OCI-LY1 (cell line): ENCODE measurements around the gene FUOM.

Experiments
- H2AFZ ChIP-seq: fragments of 200-600 bp; sonication (generic), shearing (Covaris generic); 2 replicates; pipeline ENCODE4 v1.6.0; 2014; ENCODE audit warnings: antibody characterized with exemption, mild to moderate bottlenecking, low read length
- H3F3A ChIP-seq: fragments of 200-600 bp; sonication (generic), shearing (Covaris generic); 2 replicates; pipeline ENCODE4 v1.6.0; 2014; ENCODE audit warnings: mild to moderate bottlenecking, antibody characterized with exemption, low read length, moderate library complexity; ENCODE audit not compliant: insufficient read depth
- H3K27ac ChIP-seq: fragments of 200-600 bp; sonication (generic); 2 replicates; pipeline ENCODE4 v1.5.1; 2014; ENCODE audit warnings: low read length, mixed run types, mild to moderate bottlenecking, low read depth; ENCODE audit not compliant: poor library complexity, severe bottlenecking
- H3K27me3 ChIP-seq: fragments of 200-600 bp; sonication (generic); 2 replicates; pipeline ENCODE4 v1.6.0; 2014; ENCODE audit warnings: antibody characterized with exemption, mild to moderate bottlenecking, low read length, moderate library complexity; ENCODE audit not compliant: insufficient read depth
- H3K36me3 ChIP-seq: fragments of 200-600 bp; sonication (generic); 2 replicates; pipeline ENCODE4 v1.6.1; 2014; ENCODE audit warnings: mild to moderate bottlenecking, antibody characterized with exemption, low read length, moderate library complexity, mixed read lengths; ENCODE audit not compliant: insufficient read depth
- H3K4me1 ChIP-seq: fragments of 200-600 bp; sonication (generic); 2 replicates; pipeline ENCODE4 v1.5.1; 2014; ENCODE audit warnings: mild to moderate bottlenecking, low read length, moderate library complexity; ENCODE audit not compliant: insufficient read depth, severe bottlenecking
- H3K4me2 ChIP-seq: fragments of 200-600 bp; sonication (generic), shearing (Covaris generic); 2 replicates; pipeline ENCODE4 v1.6.1; 2014; ENCODE audit warnings: low read length
- H3K4me3 ChIP-seq: fragments of 200-600 bp; sonication (generic); 2 replicates; pipeline ENCODE4 v1.5.1; 2014; ENCODE audit warnings: low read length, low read depth, mild to moderate bottlenecking, mixed read lengths; ENCODE audit not compliant: poor library complexity, severe bottlenecking
- H3K79me2 ChIP-seq: fragments of 200-600 bp; shearing (Covaris generic); 2 replicates; pipeline ENCODE4 v1.6.1; 2016; ENCODE audit warnings: mixed run types, low read length, mixed read lengths; ENCODE audit not compliant: insufficient read depth
- H3K9ac ChIP-seq: fragments of 200-600 bp; sonication (generic), shearing (Covaris generic); 2 replicates; pipeline ENCODE4 v1.6.1; 2014; ENCODE audit warnings: mild to moderate bottlenecking, low read length, mixed read lengths
- H3K9me2 ChIP-seq: fragments of 200-600 bp; sonication (generic), shearing (Covaris generic); 2 replicates; pipeline ENCODE4 v1.6.1; 2014; ENCODE audit warnings: low read depth, mild to moderate bottlenecking, low read length, mixed read lengths
- H3K9me3 ChIP-seq: fragments of 200-600 bp; shearing (Covaris generic); 2 replicates; pipeline ENCODE4 v1.6.1; 2014; ENCODE audit warnings: low read length, mixed read lengths
- H4K20me1 ChIP-seq: fragments of 200-600 bp; sonication (generic), shearing (Covaris generic); 2 replicates; pipeline ENCODE4 v1.6.0; 2016; ENCODE audit warnings: mild to moderate bottlenecking, low read length; ENCODE audit not compliant: insufficient read depth
- CTCF ChIP-seq: fragments of 200-600 bp; sonication (generic), shearing (Covaris generic); IDR thresholded peaks from 2 replicates; pipeline ENCODE4 v1.5.1; 2017; ENCODE audit warnings: mild to moderate bottlenecking, antibody characterized with exemption, low read length, moderate library complexity, mixed read lengths
- EZH2 ChIP-seq: fragments of 200-600 bp; sonication (generic), shearing (Covaris generic); IDR thresholded peaks from 2 replicates; pipeline ENCODE4 v1.8.0; 2017; ENCODE audit warnings: borderline replicate concordance, mixed run types, mild to moderate bottlenecking, antibody characterized with exemption, low read length, moderate library complexity, mixed read lengths

Gene FUOM

GRCh38 chr10:133373174-133374090, 15.6 kb upstream of the FUOM start, which contains the start of gene ECHS1:
Gene ECHS1, minus strand, starts transcription at chr10:133373354. Its CDS starts 21 bp downstream, at chr10:133373333.
- H3K79me2 ChIP-seq, result no peaks in the 10 kb centered on the region
- peak within 1 kb of the TSS; percentile 68 for H3K4me2 ChIP-seq
- H3K4me1 ChIP-seq, result peaks cover 23% of the 10 kb centered on the region
- H3K9ac ChIP-seq, result peak within 1 kb of the TSS; percentile 73
- H3K9me2 ChIP-seq, result no peaks in the 10 kb centered on the region
- peaks cover 12% of the 10 kb centered on the region for H3K36me3 ChIP-seq
- no peaks in the 10 kb centered on the region for H4K20me1 ChIP-seq
- no peaks in the 10 kb centered on the region for H3F3A ChIP-seq
- peak within 1 kb of the TSS; percentile 82 for H3K4me3 ChIP-seq
- TF ChIP-seq EZH2 (no peak), CTCF (no peak)
- no peak within 1 kb of the TSS for H2AFZ ChIP-seq
- H3K27ac ChIP-seq, result no peak within 1 kb of the TSS
- H3K27me3 ChIP-seq, result no peaks in the 10 kb centered on the region
- H3K9me3 ChIP-seq, result no peaks in the 10 kb centered on the region

GRCh38 chr10:133372507-133372906, 14.7 kb upstream of the FUOM start:
- Histone ChIP-seq H3K4me2 (peak overlapping the region; percentile 58), H3K9me3 (no peaks in the 10 kb centered on the region), H3K9ac (peak overlapping the region; percentile 37; the same call in 1 of the 2 replicates), H3K4me3 (peak overlapping the region; percentile 82), H2AFZ (no peak overlapping the region), H3K79me2 (no peaks in the 10 kb centered on the region), H3K27ac (no peak overlapping the region), H3F3A (no peaks in the 10 kb centered on the region), H3K4me1 (peaks cover 16% of the 10 kb centered on the region), H3K27me3 (no peaks in the 10 kb centered on the region), H4K20me1 (no peaks in the 10 kb centered on the region), H3K36me3 (peaks cover 12% of the 10 kb centered on the region), H3K9me2 (no peaks in the 10 kb centered on the region)
- TF ChIP-seq EZH2 (no peak), CTCF (no peak)

- H3K9me2 ChIP-seq, result no peaks in the 10 kb centered on the region
- TF ChIP-seq CTCF, result no peak
- TF ChIP-seq EZH2, result no peak
- peaks cover 27% of the 10 kb centered on the region for H3K36me3 ChIP-seq
- no peak overlapping the region for H3K4me2 ChIP-seq
- no peaks in the 10 kb centered on the region for H3F3A ChIP-seq
- peaks cover 16% of the 10 kb centered on the region for H3K4me1 ChIP-seq
- no peak overlapping the region for H2AFZ ChIP-seq
- no peak overlapping the region for H3K9ac ChIP-seq
- H3K27me3 ChIP-seq, result no peaks in the 10 kb centered on the region
- H3K4me3 ChIP-seq, result no peak overlapping the region
- no peaks in the 10 kb centered on the region for H4K20me1 ChIP-seq
- H3K79me2 ChIP-seq, result no peaks in the 10 kb centered on the region
- H3K9me3 ChIP-seq, result no peaks in the 10 kb centered on the region
- H3K27ac ChIP-seq, result no peak overlapping the region
Observed at GRCh38 chr10:133370030-133370786, 12.4 kb upstream of the FUOM start.
